Prostate gland (tissue), 2 donors: ENCODE measurements around the gene MPZL1. TPM values are rescaled to one million over a fixed set of nuclear protein-coding genes. Genes with fewer than 3 reads are reported as not detected.

Source experiments
- DNase-seq: peaks from one replicate; pipeline ENCODE4 v3.0.0-alpha.2; 2019; ENCODE audit warnings: low spot score
- H3K27ac ChIP-seq, 2 donors: fragments of 200-600 bp; sonication (generic); 2 replicates each; pipeline ENCODE4 v1.5.1; 2017 to 2019
- H3K27me3 ChIP-seq: fragments of 200-600 bp; sonication (generic); replicated peaks from 2 replicates; pipeline ENCODE4 v1.5.1; 2019; ENCODE audit not compliant: insufficient read depth
- H3K36me3 ChIP-seq, 2 donors: fragments of 200-600 bp; sonication (generic); 1 replicate in 1 of 2; 2 replicates in 1 of 2; pipeline versions ENCODE4 v1.5.1 to v1.8.1; 2017 to 2019
- H3K4me1 ChIP-seq: fragments of 200-600 bp; sonication (generic); replicated peaks from 2 replicates; pipeline ENCODE4 v1.5.1; 2019
- H3K4me3 ChIP-seq, 2 donors: fragments of 200-600 bp; sonication (generic); 2 replicates each; pipeline ENCODE4 v1.5.1; 2017 to 2019
- H3K9me3 ChIP-seq: fragments of 200-600 bp; sonication (generic); 2 replicates; pipeline ENCODE4 v1.5.1; 2017
- CTCF ChIP-seq, 4 experiments: fragments of 200-600 bp in 2 of 4; fragments of 450-650 bp in 2 of 4; sonication (generic) in 2 of 4; IDR thresholded peaks; 1 replicate in 3 of 4; 2 replicates in 1 of 4; pipeline ENCODE4 v1.5.1; 2016 to 2019; ENCODE audit warnings: antibody characterized with exemption in 4 of 4, mild to moderate bottlenecking in 2 of 4, moderate library complexity in 2 of 4
- POLR2A ChIP-seq: fragments of 450-650 bp; IDR thresholded peaks from one replicate; pipeline ENCODE4 v1.6.1; 2016; ENCODE audit warnings: antibody characterized with exemption, mild to moderate bottlenecking
- POLR2AphosphoS5 ChIP-seq: sonication (generic); formaldehyde crosslinking; IDR thresholded peaks from one replicate; pipeline ENCODE4 v1.6.1; 2017; ENCODE audit warnings: antibody characterized with exemption
- WGBS: methylation state at CpG from one replicate; pipeline ENCODE4 v1.1.5; 2018; 5-methylcytosine and 5-hydroxymethylcytosine counted together
- intact Hi-C: fragments of 100-400 bp; cut with DNase I; formaldehyde crosslinking; loops from one replicate; pipeline ENCODE4 v1.14.2; 2022
- total RNA-seq, 2 donors: library from RNA; depleted of rRNA; stranded (reverse); fragments of >200 nt; gene quantifications; one replicate each; pipeline ENCODE4 v1.1.0, GENCODE V29; 2016

Gene MPZL1
- total RNA-seq, 2 donors from 2014 or later = 52.5 to 135 TPM

GRCh38 chr1:167786502-167786901, 64.7 kb downstream of the MPZL1 start:
- no peak for TF ChIP-seq POLR2A
- no peak for TF ChIP-seq POLR2AphosphoS5
- no peak for DNase-seq
- no peaks in the 10 kb centered on the region for H3K27me3 ChIP-seq
- no peaks in the 10 kb centered on the region for H3K9me3 ChIP-seq
- H3K36me3 ChIP-seq = no peaks in the 10 kb centered on the region
- H3K4me3 ChIP-seq = no peak overlapping the region
- intact Hi-C loops = no loop called here
- no peak overlapping the region for H3K27ac ChIP-seq
- 87% methylated on average over 5 of the region's 5 CpGs for WGBS
- H3K4me1 ChIP-seq = no peaks in the 10 kb centered on the region

- H3K4me1 ChIP-seq = no peaks in the 10 kb centered on the region
- H3K36me3 ChIP-seq = no peaks in the 10 kb centered on the region
- H3K9me3 ChIP-seq = no peaks in the 10 kb centered on the region
- no peak for TF ChIP-seq CTCF (IDR thresholded peaks at IDR 0.05)
- TF ChIP-seq POLR2A = no peak
- TF ChIP-seq POLR2AphosphoS5 = no peak
- H3K4me3 ChIP-seq = no peak overlapping the region
- no peaks in the 10 kb centered on the region for H3K27me3 ChIP-seq
- no peak for DNase-seq
- intact Hi-C loops = no loop called here
- H3K27ac ChIP-seq = no peak overlapping the region
- WGBS = 76% methylated on average over 3 of the region's 3 CpGs
Observed at GRCh38 chr1:167789501-167789900, 67.7 kb downstream of the MPZL1 start.

GRCh38 chr1:167790117-167790516, 68.3 kb downstream of the MPZL1 start:
- H3K27ac ChIP-seq = no peak overlapping the region
- TF ChIP-seq POLR2AphosphoS5 = peak; percentile 31
- TF ChIP-seq CTCF (IDR thresholded peaks at IDR 0.05) = no peak
- DNase-seq = peak; percentile 73
- no peak overlapping the region for H3K4me3 ChIP-seq
- no peaks in the 10 kb centered on the region for H3K4me1 ChIP-seq
- H3K27me3 ChIP-seq = no peaks in the 10 kb centered on the region
- H3K9me3 ChIP-seq = no peaks in the 10 kb centered on the region
- no peaks in the 10 kb centered on the region for H3K36me3 ChIP-seq
- 46% methylated on average over 5 of the region's 5 CpGs for WGBS
- intact Hi-C loops = no loop called here

GRCh38 chr1:167791281-167792187, 69.8 kb downstream of the MPZL1 start:
- H3K36me3 ChIP-seq = no peaks in the 10 kb centered on the region
- peak overlapping the region in 1 of 2 donors; percentile 34 for H3K27ac ChIP-seq
- peaks cover 9% of the 10 kb centered on the region for H3K4me1 ChIP-seq
- intact Hi-C loops = no loop called here
- H3K9me3 ChIP-seq = no peaks in the 10 kb centered on the region
- no peak for DNase-seq
- 64% methylated on average over 5 of the region's 5 CpGs for WGBS
- no peak overlapping the region for H3K4me3 ChIP-seq
- TF ChIP-seq POLR2A = no peak
- TF ChIP-seq POLR2AphosphoS5 = peak; percentile 10
- TF ChIP-seq CTCF (IDR thresholded peaks at IDR 0.05) = no peak
- H3K27me3 ChIP-seq = no peaks in the 10 kb centered on the region

- no peak for DNase-seq
- no peaks in the 10 kb centered on the region for H3K27me3 ChIP-seq
- H3K4me3 ChIP-seq = no peak overlapping the region
- H3K27ac ChIP-seq = no peak overlapping the region
- H3K36me3 ChIP-seq = no peaks in the 10 kb centered on the region
- no peak for TF ChIP-seq CTCF (IDR thresholded peaks at IDR 0.05)
- no peak for TF ChIP-seq POLR2A
- no peak for TF ChIP-seq POLR2AphosphoS5
- H3K4me1 ChIP-seq = peaks cover 9% of the 10 kb centered on the region
- 88% methylated on average over 4 of the region's 4 CpGs for WGBS
- no peaks in the 10 kb centered on the region for H3K9me3 ChIP-seq
- intact Hi-C loops = no loop called here
Observed at GRCh38 chr1:167792188-167792565, 70.4 kb downstream of the MPZL1 start.
